GM23338 (cell line): ENCODE measurements around the gene NDRG3. TPM values are rescaled to one million over a fixed set of nuclear protein-coding genes. Genes with fewer than 3 reads are reported as not detected.

Experiments used
- ATAC-seq: fragments of 200-7000 bp; cut with Tn5 transposase; 3 replicates; pipeline ENCODE4 v1.9.1; 2020
- DNase-seq: peaks from one replicate; pipeline ENCODE4 v3.0.0-alpha.2; 2015; ENCODE audit warnings: low spot score
- H2AFZ ChIP-seq: fragments of 200-600 bp; sonication (generic); 2 replicates; pipeline ENCODE4 v1.8.0; 2016; ENCODE audit warnings: antibody characterized with exemption, mild to moderate bottlenecking, moderate library complexity
- H3F3A ChIP-seq: fragments of 200-600 bp; sonication (generic); replicated peaks from 2 replicates; pipeline ENCODE4 v1.8.0; 2017; ENCODE audit warnings: antibody characterized with exemption, mixed run types, low read depth
- H3K27ac ChIP-seq: fragments of 200-600 bp; sonication (generic); 2 replicates; pipeline ENCODE4 v1.6.1; 2016; ENCODE audit warnings: low read depth
- H3K27me3 ChIP-seq: fragments of 200-600 bp; sonication (generic); 2 replicates; pipeline ENCODE4 v1.8.0; 2016; ENCODE audit warnings: mild to moderate bottlenecking, mixed run types, moderate library complexity; ENCODE audit not compliant: insufficient read depth
- H3K36me3 ChIP-seq: fragments of 200-600 bp; sonication (generic); 2 replicates; pipeline ENCODE4 v1.8.0; 2016; ENCODE audit warnings: mild to moderate bottlenecking; ENCODE audit not compliant: insufficient read depth
- H3K4me1 ChIP-seq: fragments of 200-600 bp; sonication (generic); 2 replicates; pipeline ENCODE4 v1.8.0; 2016; ENCODE audit warnings: mild to moderate bottlenecking, moderate library complexity; ENCODE audit not compliant: insufficient read depth
- H3K4me2 ChIP-seq: fragments of 200-600 bp; sonication (generic); 2 replicates; pipeline ENCODE4 v1.7.1; 2017; ENCODE audit warnings: mixed run types
- H3K4me3 ChIP-seq: fragments of 200-600 bp; sonication (generic); 2 replicates; pipeline ENCODE4 v1.6.1; 2016; ENCODE audit warnings: mixed run types
- H3K79me2 ChIP-seq: fragments of 200-600 bp; sonication (generic); replicated peaks from 2 replicates; pipeline ENCODE4 v1.8.0; 2017; ENCODE audit warnings: mild to moderate bottlenecking; ENCODE audit not compliant: insufficient read depth
- H3K9me2 ChIP-seq: fragments of 200-600 bp; sonication (generic); 2 replicates; pipeline ENCODE4 v1.8.0; 2017; ENCODE audit not compliant: insufficient read depth
- H4K20me1 ChIP-seq: fragments of 200-600 bp; sonication (generic); replicated peaks from 2 replicates; pipeline ENCODE4 v1.8.0; 2017; ENCODE audit warnings: mild to moderate bottlenecking; ENCODE audit not compliant: insufficient read depth
- H3K27ac Mint-ChIP-seq: 2 replicates; pipeline ENCODE4 v1.8.0; 2020; ENCODE audit warnings: inconsistent platforms, mild to moderate bottlenecking, moderate library complexity, mixed read lengths
- H3K27me3 Mint-ChIP-seq: 3 replicates; pipeline ENCODE4 v1.8.0; 2022; ENCODE audit warnings: low read depth, mild to moderate bottlenecking, moderate library complexity, mixed read lengths, inconsistent platforms; ENCODE audit not compliant: insufficient read depth, poor library complexity
- H3K36me3 Mint-ChIP-seq: 3 replicates; pipeline ENCODE4 v1.8.0; 2021; ENCODE audit warnings: low read depth, mild to moderate bottlenecking, inconsistent platforms, moderate library complexity, mixed read lengths
- H3K4me1 Mint-ChIP-seq: 3 replicates; pipeline ENCODE4 v1.8.0; 2020; ENCODE audit warnings: mild to moderate bottlenecking, inconsistent platforms, mixed read lengths
- H3K4me3 Mint-ChIP-seq: 3 replicates; pipeline ENCODE4 v1.8.0; 2021; ENCODE audit warnings: moderate library complexity, mild to moderate bottlenecking, inconsistent platforms, mixed read lengths
- H3K9me3 Mint-ChIP-seq: 3 replicates; pipeline ENCODE4 v1.8.0; 2020; ENCODE audit warnings: moderate library complexity, mild to moderate bottlenecking, inconsistent platforms, mixed read lengths
- CREB1 ChIP-seq: fragments of 250-450 bp; sonication (Bioruptor Pico); IDR thresholded peaks from 2 replicates; pipeline ENCODE4 v1.5.0; 2020; ENCODE audit warnings: low read depth, mild to moderate bottlenecking, moderate library complexity
- CTCF ChIP-seq, 2 experiments: fragments of 200-600 bp in 1 of 2; sonication (generic) in 1 of 2; conservative IDR thresholded peaks; 2 replicates each; pipeline versions ENCODE4 v1.5.1 to v1.6.1; 2016 to 2017; ENCODE audit warnings: antibody characterized with exemption in 2 of 2, low read depth in 2 of 2, mild to moderate bottlenecking in 2 of 2, moderate library complexity in 1 of 2
- ETS1 ChIP-seq: IDR thresholded peaks from 2 replicates; pipeline ENCODE4 v1.6.1; 2016; ENCODE audit warnings: antibody characterized with exemption
- EZH2 ChIP-seq: fragments of 200-600 bp; sonication (generic); IDR thresholded peaks from one replicate; pipeline ENCODE4 v1.8.0; 2017; ENCODE audit warnings: antibody characterized with exemption, mild to moderate bottlenecking, low read depth; ENCODE audit not compliant: unreplicated experiment
- EZH2phosphoT487 ChIP-seq: fragments of 200-600 bp; sonication (generic); IDR thresholded peaks from one replicate; pipeline ENCODE4 v1.8.1; 2018; ENCODE audit warnings: antibody characterized with exemption; ENCODE audit not compliant: unreplicated experiment
- POLR2AphosphoS5 ChIP-seq: IDR thresholded peaks from 2 replicates; pipeline ENCODE4 v1.6.1; 2016; ENCODE audit warnings: antibody characterized with exemption, low read depth
- ZNF114 ChIP-seq: fragments of 250-450 bp; sonication (Bioruptor Pico); IDR thresholded peaks from 2 replicates; pipeline ENCODE4 v1.5.0; 2020; ENCODE audit warnings: mild to moderate bottlenecking, moderate library complexity
- ZNF462 ChIP-seq: fragments of 250-450 bp; sonication (Bioruptor Pico); IDR thresholded peaks from 2 replicates; pipeline ENCODE4 v1.5.0; 2020; ENCODE audit warnings: mild to moderate bottlenecking, moderate library complexity
- polyA plus RNA-seq: library from polyadenylated mRNA; unstranded; fragments of >200 nt; fragmentation: Nextera tagmentation; extraction: Ambion mirVana; gene quantifications from 2 replicates; pipeline ENCODE4 v1.2.1, GENCODE V29; 2016
- total RNA-seq: library from RNA; depleted of rRNA; stranded (reverse); fragments of >200 nt; shearing (Covaris generic); gene quantifications from 2 replicates; pipeline ENCODE4 v1.2.3, GENCODE V29; 2014

The NDRG3 gene
- total and polyA plus RNA-seq, 2 experiments from 2014 or later, result 18.6 to 24.0 TPM

- peaks cover 18% of the 10 kb centered on the region for H3K4me1 Mint-ChIP-seq
- no peaks in the 10 kb centered on the region; the same call in 1 of the 2 replicates for H4K20me1 ChIP-seq
- peak overlapping the region; percentile 99 for H3K4me2 ChIP-seq
- ATAC-seq (peak; percentile 62), DNase-seq (peak; percentile 60)
- no peak overlapping the region for H3K27ac ChIP-seq
- H3K36me3 Mint-ChIP-seq, result no peaks in the 10 kb centered on the region; the same call in 1 of the 3 replicates
- peak overlapping the region; percentile 93 for H3K4me3 ChIP-seq
- peaks cover 13% of the 10 kb centered on the region for H3K4me1 ChIP-seq
- TF ChIP-seq EZH2phosphoT487, result no peak
- 0 out of 4 replicates have a peak, but pooled peaks of 1 of the 2 experiments have one; percentile 8 for TF ChIP-seq CTCF (conservative IDR thresholded peaks at IDR 0.05; ENCODE audit: low read depth in 2 of 2)
- no peaks in the 10 kb centered on the region; the same call in 1 of the 2 replicates for H3K27me3 ChIP-seq
- H3K79me2 ChIP-seq, result peaks cover 6% of the 10 kb centered on the region
- H3K27ac Mint-ChIP-seq, result no peak overlapping the region; the same call in 1 of the 2 replicates
- no peaks in the 10 kb centered on the region for H3K36me3 ChIP-seq
- H3F3A ChIP-seq, result peaks cover 11% of the 10 kb centered on the region; the same call in 1 of the 2 replicates
- no peaks in the 10 kb centered on the region for H3K9me3 Mint-ChIP-seq
- no peaks in the 10 kb centered on the region for H3K9me2 ChIP-seq
- peak overlapping the region; percentile 89 for H3K4me3 Mint-ChIP-seq
- H2AFZ ChIP-seq, result peak overlapping the region; percentile 88
- H3K27me3 Mint-ChIP-seq, result peaks cover 5% of the 10 kb centered on the region
These were observed 510 bp downstream of the NDRG3 start for GRCh38 chr20:36745234-36745926.

GRCh38 chr20:36744764-36745191 is 1.1 kb downstream of the NDRG3 start:
- Mint-ChIP-seq H3K9me3 (no peaks in the 10 kb centered on the region), H3K4me1 (peaks cover 18% of the 10 kb centered on the region), H3K4me3 (peak overlapping the region; percentile 89), H3K27me3 (peaks cover 3% of the 10 kb centered on the region), H3K36me3 (no peaks in the 10 kb centered on the region; the same call in 2 of the 3 replicates), H3K27ac (no peak overlapping the region)
- no peaks in the 10 kb centered on the region; the same call in 1 of the 2 replicates for H3K27me3 ChIP-seq
- peaks cover 13% of the 10 kb centered on the region for H3K4me1 ChIP-seq
- DNase-seq (peak; percentile 42), ATAC-seq (peak; percentile 31)
- no peaks in the 10 kb centered on the region; the same call in 1 of the 2 replicates for H4K20me1 ChIP-seq
- H3K27ac ChIP-seq, result no peak overlapping the region
- peak overlapping the region; percentile 93 for H3K4me3 ChIP-seq
- peaks cover 7% of the 10 kb centered on the region for H3K79me2 ChIP-seq
- no peak for TF ChIP-seq POLR2AphosphoS5
- no peak for TF ChIP-seq EZH2
- no peak for TF ChIP-seq ETS1
- TF ChIP-seq ZNF462 (CRISPR knock-in tag), result no peak
- TF ChIP-seq CREB1 (CRISPR knock-in tag), result no peak
- no peak for TF ChIP-seq ZNF114 (CRISPR knock-in tag)
- peak overlapping the region; percentile 99 for H3K4me2 ChIP-seq
- no peak overlapping the region; the same call in 1 of the 2 replicates for H2AFZ ChIP-seq
- H3K36me3 ChIP-seq, result no peaks in the 10 kb centered on the region
- H3K9me2 ChIP-seq, result no peaks in the 10 kb centered on the region
- H3F3A ChIP-seq, result peaks cover 11% of the 10 kb centered on the region; the same call in 1 of the 2 replicates
